ENCODE data around the gene OR5H15.

OR5H15 gene

GRCh38 chr3:98199020-98199419 is 32.5 kb downstream of the OR5H15 start:
- H3K36me3 ChIP-seq (ENCODE audit: insufficient read depth, insufficient read length, low read length), result no peaks in the 10 kb centered on the region
- H3K4me1 ChIP-seq (ENCODE audit: insufficient read depth, insufficient read length), result no peaks in the 10 kb centered on the region
- H3K4me3 ChIP-seq (ENCODE audit: insufficient read length, low read depth), result no peak overlapping the region
- no peak overlapping the region for H3K9ac ChIP-seq (ENCODE audit: insufficient read length, low read depth)
- peaks cover 18% of the 10 kb centered on the region for H3K9me3 ChIP-seq (ENCODE audit: insufficient read depth, low read length)
- no peak for DNase-seq (ENCODE audit: low read depth, low spot score)
- no peaks in the 10 kb centered on the region for H3K27me3 ChIP-seq (ENCODE audit: insufficient read depth, insufficient read length)
- TF ChIP-seq YY1 (IDR thresholded peaks at IDR 0.05; ENCODE audit: insufficient read depth, insufficient read length) (no peak), SUZ12 (IDR thresholded peaks at IDR 0.05; ENCODE audit: extremely low read depth, insufficient read depth, insufficient read length) (no peak), ZNF274 (IDR thresholded peaks at IDR 0.05; ENCODE audit: low read depth, low read length) (no peak)

DNA sequence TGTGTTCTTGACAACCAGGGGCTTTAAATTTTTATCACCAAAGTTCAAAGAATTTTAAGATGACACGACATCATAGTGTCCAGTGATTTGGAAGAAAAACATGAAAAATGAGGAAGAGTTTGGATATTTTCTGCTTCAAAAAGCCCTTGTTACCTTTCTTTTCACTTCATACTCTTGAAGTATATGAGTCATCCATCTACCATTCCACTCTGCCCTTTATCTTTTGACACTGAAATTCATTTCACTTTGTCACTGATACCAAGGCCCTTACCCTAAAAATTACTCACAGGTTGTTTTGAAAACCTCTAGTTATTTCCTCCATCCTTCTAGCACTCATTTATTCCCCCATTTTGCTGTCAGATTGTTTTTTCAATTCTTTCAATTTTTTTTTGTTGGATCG is 42.7 kb downstream of the OR5H15 start:
- no peak overlapping the region for H3K9ac ChIP-seq (ENCODE audit: insufficient read length, low read depth)
- no peaks in the 10 kb centered on the region for H3K9me3 ChIP-seq (ENCODE audit: insufficient read depth, low read length)
- TF ChIP-seq YY1 (IDR thresholded peaks at IDR 0.05; ENCODE audit: insufficient read depth, insufficient read length), result no peak
- no peaks in the 10 kb centered on the region for H3K27me3 ChIP-seq (ENCODE audit: insufficient read depth, insufficient read length)
- H3K4me3 ChIP-seq (ENCODE audit: insufficient read length, low read depth), result no peak overlapping the region
- H3K36me3 ChIP-seq (ENCODE audit: insufficient read depth, insufficient read length, low read length), result no peaks in the 10 kb centered on the region
- no peaks in the 10 kb centered on the region for H3K4me1 ChIP-seq (ENCODE audit: insufficient read depth, insufficient read length)
- no peak for DNase-seq (ENCODE audit: low read depth, low spot score)

- H3K9me3 ChIP-seq (ENCODE audit: insufficient read depth, low read length), result no peaks in the 10 kb centered on the region
- H3K27me3 ChIP-seq (ENCODE audit: insufficient read depth, insufficient read length), result no peaks in the 10 kb centered on the region
- no peak for DNase-seq (ENCODE audit: low read depth, low spot score)
- no peaks in the 10 kb centered on the region for H3K4me1 ChIP-seq (ENCODE audit: insufficient read depth, insufficient read length)
- TF ChIP-seq ZNF274 (IDR thresholded peaks at IDR 0.05; ENCODE audit: low read depth, low read length) (no peak), SUZ12 (IDR thresholded peaks at IDR 0.05; ENCODE audit: extremely low read depth, insufficient read depth, insufficient read length) (no peak), YY1 (IDR thresholded peaks at IDR 0.05; ENCODE audit: insufficient read depth, insufficient read length) (no peak)
- H3K36me3 ChIP-seq (ENCODE audit: insufficient read depth, insufficient read length, low read length), result no peaks in the 10 kb centered on the region
- H3K9ac ChIP-seq (ENCODE audit: insufficient read length, low read depth), result no peak overlapping the region
- H3K4me3 ChIP-seq (ENCODE audit: insufficient read length, low read depth), result no peak overlapping the region
Observed at GRCh38 chr3:98213276-98213675, 46.8 kb downstream of the OR5H15 start.

GRCh38 chr3:98215051-98215450 is 48.6 kb downstream of the OR5H15 start:
- Histone ChIP-seq H3K4me3 (ENCODE audit: insufficient read length, low read depth) (no peak overlapping the region), H3K4me1 (ENCODE audit: insufficient read depth, insufficient read length) (no peaks in the 10 kb centered on the region), H3K9ac (ENCODE audit: insufficient read length, low read depth) (no peak overlapping the region), H3K27me3 (ENCODE audit: insufficient read depth, insufficient read length) (no peaks in the 10 kb centered on the region), H3K36me3 (ENCODE audit: insufficient read depth, insufficient read length, low read length) (no peaks in the 10 kb centered on the region), H3K9me3 (ENCODE audit: insufficient read depth, low read length) (no peaks in the 10 kb centered on the region)
- DNase-seq (ENCODE audit: low read depth, low spot score), result no peak
- TF ChIP-seq ZNF274 (IDR thresholded peaks at IDR 0.05; ENCODE audit: low read depth, low read length) (no peak), SUZ12 (IDR thresholded peaks at IDR 0.05; ENCODE audit: extremely low read depth, insufficient read depth, insufficient read length) (no peak), YY1 (IDR thresholded peaks at IDR 0.05; ENCODE audit: insufficient read depth, insufficient read length) (no peak)

Measured in NT2/D1 (cell line).